Thymus (tissue), 11 donors: ENCODE measurements around the gene TIMM17B. TPM values are rescaled to one million over a fixed set of nuclear protein-coding genes. Genes with fewer than 3 reads are reported as not detected.

Experiments
- DNase-seq, 9 donors: peaks; one replicate each; pipeline ENCODE4 v3.0.0-alpha.2; 2013; ENCODE audit warnings: low spot score in 9 of 9, low read depth in 6 of 9, missing footprints in 1 of 9
- H3K27ac ChIP-seq, 2 donors: one replicate each; pipeline ENCODE4 v1.5.1; 2013; ENCODE audit warnings: control low read depth in 1 of 2, low read depth in 1 of 2, low read length in 1 of 2, mild to moderate bottlenecking in 1 of 2, moderate library complexity in 1 of 2
- H3K27me3 ChIP-seq, 2 donors: one replicate each; pipeline ENCODE4 v1.5.1; 2013; ENCODE audit warnings: low read length in 1 of 2; ENCODE audit not compliant: control insufficient read depth in 2 of 2, insufficient read depth in 1 of 2
- H3K36me3 ChIP-seq, 2 donors: one replicate each; pipeline ENCODE4 v1.5.1; 2013; ENCODE audit warnings: low read length in 1 of 2, mild to moderate bottlenecking in 1 of 2, moderate library complexity in 1 of 2; ENCODE audit not compliant: control insufficient read depth in 2 of 2, insufficient read depth in 2 of 2
- H3K4me1 ChIP-seq, 2 donors: one replicate each; pipeline ENCODE4 v1.5.1; 2013; ENCODE audit warnings: low read length in 2 of 2; ENCODE audit not compliant: control insufficient read depth in 2 of 2, insufficient read depth in 2 of 2
- H3K4me3 ChIP-seq, 2 donors: one replicate each; pipeline ENCODE4 v1.5.1; 2013; ENCODE audit warnings: low read length in 2 of 2, control low read depth in 1 of 2, mild to moderate bottlenecking in 1 of 2
- H3K9me3 ChIP-seq, 2 donors: one replicate each; pipeline ENCODE4 v1.5.1; 2013; ENCODE audit warnings: low read length in 1 of 2, mild to moderate bottlenecking in 1 of 2; ENCODE audit not compliant: control insufficient read depth in 2 of 2, insufficient read depth in 1 of 2
- WGBS: extraction: QIAGEN DNeasy Blood & Tissue Kit; methylation state at CpG from one replicate; pipeline ENCODE4 v1.1.7; 2013; 5-methylcytosine and 5-hydroxymethylcytosine counted together
- polyA plus RNA-seq: library from polyadenylated mRNA; stranded (reverse); fragments of 200-250 nt; gene quantifications from one replicate; pipeline ENCODE4 v1.2.3, GENCODE V29; 2013
- total RNA-seq: library from RNA; stranded (reverse); fragments of 120-200 nt; gene quantifications from one replicate; pipeline ENCODE4 v1.2.4, GENCODE V29; 2013
- donor health status: healthy.

The TIMM17B gene
- total and polyA plus RNA-seq, 2 donors = 52.3 to 60.9 TPM

GRCh38 chrX:48923771-48924170 lies 26.2 kb upstream of the TIMM17B start:
- peaks cover 38 to 42% of the 10 kb centered on the region in 2 donors for H3K36me3 ChIP-seq
- peaks cover 0 to 5% of the 10 kb centered on the region in 2 donors for H3K9me3 ChIP-seq
- no peak overlapping the region for H3K27ac ChIP-seq
- no peaks in the 10 kb centered on the region for H3K27me3 ChIP-seq
- peaks cover 11 to 31% of the 10 kb centered on the region in 2 donors for H3K4me1 ChIP-seq
- no peak for DNase-seq
- 99% methylated on average over 13 of the region's 13 CpGs for WGBS
- no peak overlapping the region for H3K4me3 ChIP-seq

GRCh38 chrX:48920718-48921104 lies 23.1 kb upstream of the TIMM17B start:
- 75% methylated on average over 4 of the region's 4 CpGs for WGBS
- Histone ChIP-seq H3K36me3 (peaks cover 38% of the 10 kb centered on the region in 2 donors), H3K27me3 (no peaks in the 10 kb centered on the region), H3K27ac (peak overlapping the region; percentile 89 to 96), H3K4me1 (peaks cover 15 to 47% of the 10 kb centered on the region in 2 donors), H3K4me3 (peak overlapping the region; percentile 3 to 85), H3K9me3 (peaks cover 0 to 10% of the 10 kb centered on the region in 2 donors)
- peak in 1 of 9 donors; percentile 18 for DNase-seq

GRCh38 chrX:48919947-48920717 lies 22.6 kb upstream of the TIMM17B start:
- Histone ChIP-seq H3K27ac (peak overlapping the region; percentile 89 to 96), H3K4me3 (peak overlapping the region; percentile 76 to 85), H3K27me3 (no peaks in the 10 kb centered on the region), H3K36me3 (peaks cover 37% of the 10 kb centered on the region in 2 donors), H3K4me1 (peaks cover 17 to 47% of the 10 kb centered on the region in 2 donors), H3K9me3 (peaks cover 0 to 10% of the 10 kb centered on the region in 2 donors)
- WGBS = 22% methylated on average over 8 of the region's 8 CpGs
- peak in 2 of 9 donors; percentile 54 to 75 for DNase-seq

GRCh38 chrX:48919360-48919841 lies 21.8 kb upstream of the TIMM17B start:
- 2% methylated on average over 15 of the region's 15 CpGs for WGBS
- peak overlapping the region; percentile 89 to 96 for H3K27ac ChIP-seq
- peaks cover 17 to 51% of the 10 kb centered on the region in 2 donors for H3K4me1 ChIP-seq
- DNase-seq = no peak
- peaks cover 37 to 39% of the 10 kb centered on the region in 2 donors for H3K36me3 ChIP-seq
- peak overlapping the region; percentile 76 to 85 for H3K4me3 ChIP-seq
- H3K27me3 ChIP-seq = no peaks in the 10 kb centered on the region
- peaks cover 0 to 10% of the 10 kb centered on the region in 2 donors for H3K9me3 ChIP-seq

GRCh38 chrX:48918643-48919340 lies 21.2 kb upstream of the TIMM17B start, which contains the start of gene PIM2:
PIM2 (minus strand) TSS chrX:48919024; CDS start chrX:48918834, 190 bp downstream.
- Histone ChIP-seq H3K9me3 (peaks cover 0 to 10% of the 10 kb centered on the region in 2 donors), H3K36me3 (peaks cover 36 to 39% of the 10 kb centered on the region in 2 donors), H3K4me3 (peak within 1 kb of the TSS; percentile 76 to 85), H3K27ac (peak within 1 kb of the TSS; percentile 91 to 96), H3K27me3 (no peaks in the 10 kb centered on the region), H3K4me1 (peaks cover 17 to 54% of the 10 kb centered on the region in 2 donors)
- DNase-seq = peak; percentile 76 to 96 (median 87)
- WGBS = under 1% methylated on average over 55 of the region's 55 CpGs

GRCh38 chrX:48918301-48918642 lies 20.7 kb upstream of the TIMM17B start:
- WGBS = 1% methylated on average over 23 of the region's 23 CpGs
- H3K36me3 ChIP-seq = peaks cover 34 to 39% of the 10 kb centered on the region in 2 donors
- peaks cover 17 to 54% of the 10 kb centered on the region in 2 donors for H3K4me1 ChIP-seq
- no peaks in the 10 kb centered on the region for H3K27me3 ChIP-seq
- H3K4me3 ChIP-seq = peak overlapping the region; percentile 76 to 85
- H3K9me3 ChIP-seq = peaks cover 0 to 10% of the 10 kb centered on the region in 2 donors
- DNase-seq = no peak
- peak overlapping the region; percentile 86 to 91 for H3K27ac ChIP-seq

- H3K27me3 ChIP-seq = no peaks in the 10 kb centered on the region
- H3K27ac ChIP-seq = peak overlapping the region; percentile 86 to 91
- peak overlapping the region; percentile 76 to 85 for H3K4me3 ChIP-seq
- peaks cover 0 to 10% of the 10 kb centered on the region in 2 donors for H3K9me3 ChIP-seq
- peak in 8 of 9 donors; percentile 70 to 93 (median 80) for DNase-seq
- peaks cover 17 to 55% of the 10 kb centered on the region in 2 donors for H3K4me1 ChIP-seq
- WGBS = 17% methylated on average over 27 of the region's 27 CpGs
- H3K36me3 ChIP-seq = peaks cover 29 to 33% of the 10 kb centered on the region in 2 donors
Measured at GRCh38 chrX:48917139-48918001, 19.8 kb upstream of the TIMM17B start.

GRCh38 chrX:48914593-48915493 lies 17.3 kb upstream of the TIMM17B start:
- H3K9me3 ChIP-seq = peaks cover 0 to 10% of the 10 kb centered on the region in 2 donors

More at GRCh38 chrX:48914593-48915493, 17.3 kb upstream of the TIMM17B start:
- no peak overlapping the region for H3K27ac ChIP-seq
- peaks cover 12 to 43% of the 10 kb centered on the region in 2 donors for H3K4me1 ChIP-seq
- H3K4me3 ChIP-seq = no peak overlapping the region
- peaks cover 20 to 30% of the 10 kb centered on the region in 2 donors for H3K36me3 ChIP-seq
- DNase-seq = no peak
- WGBS = 95% methylated on average over 13 of the region's 13 CpGs
- no peaks in the 10 kb centered on the region for H3K27me3 ChIP-seq
